Naive B cell (primary cell): Measurements from ENCODE around the gene HSD17B3. TPM values are rescaled to one million over a fixed set of nuclear protein-coding genes. Genes with fewer than 3 reads are reported as not detected.
"Not testable (repeated sequence)": the region's sequence is repeated elsewhere in the genome, so short reads cannot be mapped to it uniquely, and the experiment has no call there.

Experiments
- ATAC-seq, 2 donors: fragments of 150-1000 bp; cut with Tn5 transposase; 2 replicates each; pipeline ENCODE4 v1.10.0; 2021; ENCODE audit warnings: low read depth in 2 of 2, mild to moderate bottlenecking in 2 of 2, moderate library complexity in 2 of 2
- DNase-seq: peaks from one replicate; pipeline ENCODE4 v3.0.0; 2022
- H3K27ac Mint-ChIP-seq, 6 donors: one replicate each; pipeline ENCODE4 v1.8.0; 2020 to 2022; ENCODE audit warnings: mild to moderate bottlenecking in 6 of 6, mixed read lengths in 6 of 6, moderate library complexity in 5 of 6, inconsistent platforms in 2 of 6
- H3K27me3 Mint-ChIP-seq, 3 donors: one replicate each; pipeline ENCODE4 v1.8.0; 2021 to 2022; ENCODE audit warnings: mixed read lengths in 3 of 3, mild to moderate bottlenecking in 1 of 3
- H3K36me3 Mint-ChIP-seq, 2 donors: one replicate each; pipeline ENCODE4 v1.8.0; 2020 to 2022; ENCODE audit warnings: mixed read lengths in 2 of 2, inconsistent platforms in 1 of 2, mild to moderate bottlenecking in 1 of 2
- H3K4me1 Mint-ChIP-seq, 3 donors: one replicate each; pipeline ENCODE4 v1.8.0; 2020 to 2022; ENCODE audit warnings: mixed read lengths in 3 of 3, inconsistent platforms in 1 of 3, mild to moderate bottlenecking in 1 of 3, moderate library complexity in 1 of 3
- H3K4me3 Mint-ChIP-seq, 8 donors: one replicate each; pipeline ENCODE4 v1.8.0; 2020 to 2022; ENCODE audit warnings: mild to moderate bottlenecking in 8 of 8, mixed read lengths in 8 of 8, moderate library complexity in 8 of 8, inconsistent platforms in 2 of 8
- H3K9me3 Mint-ChIP-seq, 7 donors: one replicate each; pipeline ENCODE4 v1.8.0; 2020 to 2022; ENCODE audit warnings: mixed read lengths in 7 of 7, mild to moderate bottlenecking in 5 of 7, inconsistent platforms in 2 of 7, moderate library complexity in 1 of 7
- polyA plus RNA-seq, 6 donors: library from polyadenylated mRNA; unstranded; fragments of 300-500 nt; fragmentation: Illumina TruSeq; gene quantifications; one replicate each; pipeline ENCODE4 v1.2.3, GENCODE V29; 2021; ENCODE audit warnings: low read depth in 6 of 6

HSD17B3 gene
- polyA plus RNA-seq, 6 donors from 2014 or later = 0.68 TPM; not detected in 5

DNA sequence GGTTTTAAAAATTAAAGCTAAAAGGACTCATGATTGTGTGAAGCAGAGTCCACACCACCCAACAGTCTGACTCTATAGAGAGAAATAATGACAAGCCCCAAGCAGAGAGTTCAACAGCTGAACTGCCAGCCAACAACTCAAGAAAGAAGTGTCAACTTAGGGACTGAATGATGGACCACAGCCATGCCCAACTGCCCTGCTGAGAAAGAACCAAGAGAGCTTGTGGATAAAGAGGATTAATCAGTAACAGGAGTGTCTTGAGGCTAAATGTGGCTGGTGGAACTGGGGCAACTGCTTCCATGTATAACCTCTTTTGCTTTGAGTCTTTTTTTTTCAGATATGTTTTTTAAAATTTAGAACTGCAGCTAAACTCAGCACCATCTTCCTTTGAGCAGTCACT lies 109.3 kb downstream of the HSD17B3 start:
- Mint-ChIP-seq H3K4me3 (no peak overlapping the region), H3K36me3 (peaks cover 6 to 15% of the 10 kb centered on the region in 2 donors), H3K27me3 (peaks cover 19 to 35% (median 33%) of the 10 kb centered on the region in 3 donors), H3K4me1 (no peaks in the 10 kb centered on the region), H3K9me3 (peaks cover 6 to 17% (median 12%) of the 10 kb centered on the region in 7 donors), H3K27ac (no peak overlapping the region)
- no peak for ATAC-seq
- no peak for DNase-seq

DNA sequence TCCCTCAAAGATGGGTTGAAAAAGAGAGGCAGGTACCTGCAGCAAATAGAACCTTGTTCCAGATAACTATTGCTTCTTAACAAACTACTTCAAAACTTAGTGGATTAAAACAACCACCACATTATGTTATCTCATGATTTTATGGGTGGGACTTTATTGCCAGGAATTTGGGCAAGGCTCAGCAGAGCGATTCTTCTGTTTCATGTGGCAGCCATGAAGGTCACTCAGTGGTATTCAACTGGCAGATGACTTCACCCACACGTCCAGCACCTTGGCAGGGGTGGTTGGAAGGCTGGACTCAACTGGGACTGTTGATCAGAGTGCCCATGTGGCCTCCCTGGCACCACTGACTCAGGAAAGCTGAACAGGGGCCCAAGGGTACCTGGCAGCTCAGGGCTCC lies 112.0 kb downstream of the HSD17B3 start:
- Mint-ChIP-seq H3K36me3 (peaks cover 6 to 15% of the 10 kb centered on the region in 2 donors), H3K27ac (no peak overlapping the region), H3K27me3 (peaks cover 10 to 28% (median 24%) of the 10 kb centered on the region in 3 donors), H3K4me3 (no peak overlapping the region), H3K4me1 (no peaks in the 10 kb centered on the region), H3K9me3 (peaks cover 8 to 28% (median 16%) of the 10 kb centered on the region in 7 donors)
- DNase-seq = no peak
- ATAC-seq = no peak

DNA sequence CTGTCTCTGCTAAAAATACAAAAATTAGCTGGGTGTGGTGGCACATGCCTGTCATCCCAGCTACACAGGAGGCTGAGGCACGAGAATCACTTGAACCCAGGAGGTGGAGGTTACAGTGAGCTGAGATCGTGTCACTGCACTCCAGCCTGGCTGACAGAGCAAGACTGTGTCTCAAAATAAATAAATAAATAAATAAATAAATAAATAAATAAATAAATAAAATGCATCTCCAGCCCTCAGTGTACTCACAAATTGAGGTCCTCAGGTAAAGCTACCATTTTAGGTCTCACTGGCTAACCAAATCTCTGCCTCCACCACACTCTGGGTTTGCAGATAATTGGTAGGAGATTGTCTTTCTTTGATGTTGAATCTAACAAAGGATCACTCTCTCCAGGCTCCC lies 112.4 kb downstream of the HSD17B3 start:
- not testable (repeated sequence) for H3K4me1 Mint-ChIP-seq, DNase-seq, ATAC-seq, H3K4me3 Mint-ChIP-seq, H3K27ac Mint-ChIP-seq
- Mint-ChIP-seq H3K36me3 (peaks cover 6 to 15% of the 10 kb centered on the region in 2 donors), H3K27me3 (peaks cover 12 to 28% (median 20%) of the 10 kb centered on the region in 3 donors), H3K9me3 (peaks cover 8 to 28% (median 16%) of the 10 kb centered on the region in 7 donors)

DNA sequence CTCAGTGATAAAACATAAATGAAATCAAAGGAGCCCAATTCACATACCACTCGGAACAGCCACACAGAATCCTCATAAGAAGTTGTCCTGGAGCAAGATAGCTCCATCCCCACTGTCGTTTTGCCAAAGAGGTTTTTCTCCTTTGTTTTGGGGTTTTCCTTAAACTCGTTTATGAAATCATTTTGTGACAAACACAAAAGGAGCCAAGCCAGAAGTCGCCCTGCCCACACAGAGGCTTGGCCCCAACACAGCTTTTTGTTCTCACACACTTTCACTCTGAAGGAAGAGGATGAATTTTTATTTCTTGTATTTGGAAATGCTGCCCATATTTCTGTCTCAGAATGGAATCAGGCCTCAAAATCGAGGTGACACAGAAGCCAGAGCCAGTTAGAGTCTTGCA lies 113.4 kb downstream of the HSD17B3 start:
- H3K27ac Mint-ChIP-seq = no peak overlapping the region
- DNase-seq = no peak
- peaks cover 8 to 28% (median 17%) of the 10 kb centered on the region in 7 donors for H3K9me3 Mint-ChIP-seq
- ATAC-seq = no peak
- no peak overlapping the region for H3K4me3 Mint-ChIP-seq
- H3K36me3 Mint-ChIP-seq = peaks cover 6 to 15% of the 10 kb centered on the region in 2 donors
- H3K27me3 Mint-ChIP-seq = peaks cover 18 to 33% (median 26%) of the 10 kb centered on the region in 3 donors
- H3K4me1 Mint-ChIP-seq = no peaks in the 10 kb centered on the region

DNA sequence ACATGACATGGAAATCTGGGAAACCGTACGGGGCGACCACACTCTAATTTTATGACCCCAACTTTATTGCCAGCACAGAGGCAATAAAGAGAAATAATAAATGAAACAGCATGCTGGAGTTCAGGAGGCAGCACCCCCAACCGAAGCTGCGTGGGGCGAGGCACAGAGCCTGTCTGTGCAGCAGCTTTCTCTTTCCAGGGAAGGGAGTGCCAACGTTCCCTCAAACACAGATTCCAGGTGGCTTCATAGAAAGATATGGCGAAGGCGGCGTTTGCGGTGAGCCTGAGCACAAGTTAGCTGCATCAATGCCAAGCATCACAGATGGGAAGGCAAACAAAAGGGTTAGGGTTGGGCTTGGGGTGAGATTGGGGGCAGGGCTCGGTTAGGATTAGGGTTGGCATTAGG lies 114.8 kb downstream of the HSD17B3 start:
- H3K27me3 Mint-ChIP-seq = peaks cover 18 to 25% (median 20%) of the 10 kb centered on the region in 3 donors
- H3K27ac Mint-ChIP-seq = no peak overlapping the region
- peaks cover 6 to 9% of the 10 kb centered on the region in 2 donors for H3K36me3 Mint-ChIP-seq
- H3K4me3 Mint-ChIP-seq = no peak overlapping the region
- no peaks in the 10 kb centered on the region for H3K4me1 Mint-ChIP-seq
- no peak for DNase-seq
- H3K9me3 Mint-ChIP-seq = peaks cover 8 to 28% (median 13%) of the 10 kb centered on the region in 7 donors
- no peak for ATAC-seq

DNA sequence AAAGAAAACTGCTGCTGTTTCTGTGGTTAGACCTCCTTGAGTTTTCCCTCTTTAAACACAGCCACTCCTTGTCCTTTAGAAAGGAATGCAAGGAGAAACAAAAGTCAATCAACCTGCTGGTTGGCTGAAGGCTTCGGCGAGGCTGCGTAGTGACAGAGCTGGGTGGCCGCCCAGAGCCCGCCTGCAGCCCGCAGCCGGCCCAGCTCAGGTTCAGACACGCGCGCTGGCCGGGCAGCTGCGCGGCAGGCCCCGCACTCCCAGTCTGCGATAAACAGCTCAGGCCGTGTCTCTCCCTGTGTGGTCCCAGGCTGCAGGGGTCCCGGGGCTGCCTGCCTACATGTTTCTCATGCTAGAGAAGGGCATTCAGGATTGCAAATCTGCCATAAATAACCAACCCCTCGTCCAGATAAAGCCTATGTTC lies 115.4 kb downstream of the HSD17B3 start:
- no peak overlapping the region for H3K4me3 Mint-ChIP-seq
- H3K4me1 Mint-ChIP-seq = no peaks in the 10 kb centered on the region
- H3K36me3 Mint-ChIP-seq = peaks cover 6 to 9% of the 10 kb centered on the region in 2 donors
- no peak for ATAC-seq
- no peak for DNase-seq
- peaks cover 6 to 23% (median 13%) of the 10 kb centered on the region in 7 donors for H3K9me3 Mint-ChIP-seq
- peaks cover 18 to 21% (median 20%) of the 10 kb centered on the region in 3 donors for H3K27me3 Mint-ChIP-seq
- H3K27ac Mint-ChIP-seq = no peak overlapping the region

DNA sequence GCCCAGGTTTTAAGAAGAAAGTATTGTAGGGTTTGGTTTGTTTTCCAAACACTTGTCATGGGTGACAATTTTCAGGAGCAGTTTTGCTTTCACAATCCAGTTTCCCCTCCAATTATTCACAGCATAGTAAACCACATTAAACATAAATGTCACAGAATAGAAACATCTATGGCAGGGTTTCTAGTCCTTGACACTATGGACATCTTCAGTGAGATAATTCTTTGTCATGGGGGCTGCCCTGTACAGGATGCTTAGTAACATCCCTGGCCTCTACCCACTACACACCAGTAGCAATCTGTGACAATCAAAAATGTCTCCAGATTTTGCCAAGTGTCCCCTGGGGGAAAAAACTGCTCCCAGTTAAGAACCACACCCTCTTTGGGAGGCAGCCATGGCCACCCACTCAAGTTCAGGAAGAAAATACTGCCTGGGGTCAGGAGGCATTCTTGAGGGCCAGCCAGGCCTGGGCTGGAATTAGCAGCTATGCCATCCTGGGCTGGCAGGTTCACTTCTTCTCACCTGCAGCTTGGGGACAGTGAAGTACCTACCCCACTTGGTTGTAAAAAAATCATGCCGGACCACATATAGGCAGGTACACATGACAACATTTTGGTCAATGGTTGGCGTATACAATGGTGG lies 116.3 kb downstream of the HSD17B3 start:
- DNase-seq (no peak), ATAC-seq (no peak)
- H3K27ac Mint-ChIP-seq = no peak overlapping the region
- H3K4me3 Mint-ChIP-seq = no peak overlapping the region
- H3K36me3 Mint-ChIP-seq = peaks cover 0 to 3% of the 10 kb centered on the region in 2 donors
- H3K9me3 Mint-ChIP-seq = peaks cover 2 to 13% (median 9%) of the 10 kb centered on the region in 7 donors
- no peaks in the 10 kb centered on the region for H3K4me1 Mint-ChIP-seq
- peaks cover 13 to 20% (median 16%) of the 10 kb centered on the region in 3 donors for H3K27me3 Mint-ChIP-seq

Other genes with a start within 250 kb of the HSD17B3 start
- 1 to 10 TPM; 1.8 to 5.5 (median 2.9) TPM for gene SLC35D2, start 81.5 kb upstream of the HSD17B3 start, polyA plus RNA-seq
- gene ZNF367, start 116.2 kb upstream of the HSD17B3 start, polyA plus RNA-seq = 1 to 10 TPM in 2 of 6 donors, under 1 TPM in 3, not detected in 1; 0.38 to 1.2 (median 0.95) TPM
- gene HABP4, start 148.0 kb upstream of the HSD17B3 start, polyA plus RNA-seq = 1 to 10 TPM; 3.3 to 8.3 (median 5.6) TPM